ENCODE measurements around the gene SIMC1. TPM values are rescaled to one million over a fixed set of nuclear protein-coding genes. Genes with fewer than 3 reads are reported as not detected.

The SIMC1 gene
- total and polyA plus RNA-seq, 7 donors: 2.0 to 17.0 (median 7.6) TPM

DNA sequence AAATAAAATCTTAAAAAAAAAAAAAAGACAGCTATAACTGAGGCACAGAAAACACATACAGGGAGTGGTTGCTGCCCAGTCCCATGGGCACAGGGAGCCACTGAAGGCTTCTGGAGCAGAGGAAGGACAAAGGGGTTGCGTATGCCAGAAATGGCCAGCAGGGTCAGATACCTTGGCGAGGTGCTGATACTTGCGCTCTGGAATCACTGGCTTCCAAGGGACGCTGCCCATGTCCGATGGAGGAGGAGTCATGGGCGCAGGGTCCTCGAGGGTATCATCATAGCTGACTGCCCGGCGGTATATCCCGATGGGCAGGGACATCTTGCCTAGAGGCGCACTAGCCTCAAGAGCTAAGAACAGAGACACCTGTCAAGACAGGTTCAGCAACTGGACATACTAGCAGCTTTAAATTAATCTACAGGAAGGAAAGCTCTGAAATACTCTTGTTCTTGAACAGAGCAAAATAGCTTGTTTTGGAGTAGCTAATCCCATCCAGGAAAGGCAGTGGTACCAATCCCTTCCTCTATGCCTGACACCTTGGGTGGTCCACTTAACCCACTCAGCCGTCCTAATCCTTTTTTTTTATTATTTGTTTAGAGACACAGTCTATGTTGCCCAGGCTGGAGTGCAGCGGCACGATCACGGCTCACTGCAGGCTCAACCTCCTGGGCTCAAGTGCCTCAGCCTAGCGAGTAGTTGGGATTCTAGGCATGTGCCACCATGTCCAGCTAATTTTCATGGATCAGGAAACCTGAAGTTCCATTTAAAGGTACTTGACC is 117.4 kb downstream of the SIMC1 start:
- 80 to 90% (median 85%) methylated on average over 16 of the region's 16 CpGs for WGBS, 3 donors
- no peak for DNase-seq
- TF ChIP-seq, protein P1, sequence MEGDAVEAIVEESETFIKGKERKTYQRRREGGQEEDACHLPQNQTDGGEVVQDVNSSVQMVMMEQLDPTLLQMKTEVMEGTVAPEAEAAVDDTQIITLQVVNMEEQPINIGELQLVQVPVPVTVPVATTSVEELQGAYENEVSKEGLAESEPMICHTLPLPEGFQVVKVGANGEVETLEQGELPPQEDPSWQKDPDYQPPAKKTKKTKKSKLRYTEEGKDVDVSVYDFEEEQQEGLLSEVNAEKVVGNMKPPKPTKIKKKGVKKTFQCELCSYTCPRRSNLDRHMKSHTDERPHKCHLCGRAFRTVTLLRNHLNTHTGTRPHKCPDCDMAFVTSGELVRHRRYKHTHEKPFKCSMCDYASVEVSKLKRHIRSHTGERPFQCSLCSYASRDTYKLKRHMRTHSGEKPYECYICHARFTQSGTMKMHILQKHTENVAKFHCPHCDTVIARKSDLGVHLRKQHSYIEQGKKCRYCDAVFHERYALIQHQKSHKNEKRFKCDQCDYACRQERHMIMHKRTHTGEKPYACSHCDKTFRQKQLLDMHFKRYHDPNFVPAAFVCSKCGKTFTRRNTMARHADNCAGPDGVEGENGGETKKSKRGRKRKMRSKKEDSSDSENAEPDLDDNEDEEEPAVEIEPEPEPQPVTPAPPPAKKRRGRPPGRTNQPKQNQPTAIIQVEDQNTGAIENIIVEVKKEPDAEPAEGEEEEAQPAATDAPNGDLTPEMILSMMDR (IDR thresholded peaks at IDR 0.05): no peak
- no peak for ATAC-seq
- H3K4me1 ChIP-seq: peaks cover 20% of the 10 kb centered on the region
- no peak overlapping the region for H3K4me3 ChIP-seq
- no peak overlapping the region for H3K27ac ChIP-seq
- peaks cover 4 to 91% of the 10 kb centered on the region in 2 donors for H3K36me3 ChIP-seq (ENCODE audit: insufficient read depth in 1 of 2, low read depth in 1 of 2)
- intact Hi-C loops (cut with DNase I): no loop called here
- H3K9me3 ChIP-seq: no peaks in the 10 kb centered on the region
- H3K27me3 ChIP-seq (ENCODE audit: insufficient read depth in 3 of 3, low read length in 2 of 3): no peaks in the 10 kb centered on the region

DNA sequence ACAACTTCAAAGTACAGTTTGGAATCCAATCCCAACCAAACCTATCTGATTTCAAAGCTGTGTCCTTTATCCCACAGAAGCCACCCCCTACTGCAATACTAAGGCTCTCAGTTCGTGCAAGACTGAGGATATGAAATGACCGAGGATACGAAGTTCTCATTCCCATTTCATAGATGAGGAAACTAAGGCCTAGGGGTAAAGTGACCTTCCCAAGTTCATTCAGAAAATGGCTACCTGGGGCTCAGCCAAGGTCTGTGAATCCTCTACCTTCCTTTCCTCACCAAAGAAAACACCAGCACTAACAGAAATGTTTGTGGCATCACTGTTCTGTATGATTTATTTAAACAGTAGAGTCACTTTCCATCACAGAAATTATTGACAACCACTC is 117.9 kb downstream of the SIMC1 start:
- 57 to 90% (median 72%) methylated on average over 3 of the region's 3 CpGs for WGBS, 3 donors

DNA sequence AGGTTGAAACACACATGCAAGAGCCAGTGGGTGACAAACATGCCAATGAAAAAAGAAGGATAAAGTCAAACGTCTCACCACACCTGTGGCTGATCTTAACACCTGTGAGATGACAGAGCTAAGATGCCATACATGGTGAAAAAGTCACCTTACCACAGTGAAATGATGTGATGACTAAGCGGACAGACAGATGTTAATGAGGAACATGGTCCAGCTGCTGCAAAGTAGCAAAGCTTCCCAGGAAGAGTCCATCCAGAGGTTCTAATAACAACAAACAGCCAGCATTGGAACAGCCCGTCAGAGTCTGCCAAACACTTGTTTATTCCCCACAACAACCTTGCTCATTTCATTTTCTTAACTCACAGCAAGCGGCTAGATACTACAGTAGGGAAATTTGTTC is 121.4 kb downstream of the SIMC1 start:
- ATAC-seq: no peak
- DNase-seq: no peak
- peaks cover under 1 to 50% of the 10 kb centered on the region in 2 donors for H3K36me3 ChIP-seq (ENCODE audit: insufficient read depth in 1 of 2, low read depth in 1 of 2)
- H3K27me3 ChIP-seq (ENCODE audit: insufficient read depth in 3 of 3, low read length in 2 of 3): no peaks in the 10 kb centered on the region
- 44 to 55% (median 50%) methylated on average over 4 of the region's 4 CpGs for WGBS, 3 donors
- TF ChIP-seq, protein P1 (IDR thresholded peaks at IDR 0.05): no peak
- H3K9me3 ChIP-seq: no peaks in the 10 kb centered on the region
- peak overlapping the region; percentile 90 for H3K4me3 ChIP-seq
- intact Hi-C loops (cut with DNase I): loop anchor here in 1 of 2 donors (2.0 kb wide), 1 partner anchor 29 kb away; the partner anchor contains the start of genes HIGD2A and NOP16
- peak overlapping the region; percentile 32 for H3K27ac ChIP-seq
- H3K4me1 ChIP-seq: peaks cover 18% of the 10 kb centered on the region

More for the DNA sequence above, 117.9 kb downstream of the SIMC1 start:
- peaks cover 21% of the 10 kb centered on the region for H3K4me1 ChIP-seq
- H3K27ac ChIP-seq: no peak overlapping the region
- DNase-seq: no peak
- H3K27me3 ChIP-seq (ENCODE audit: insufficient read depth in 3 of 3, low read length in 2 of 3): no peaks in the 10 kb centered on the region
- TF ChIP-seq, protein P1 (IDR thresholded peaks at IDR 0.05): no peak
- no peak for ATAC-seq
- no peaks in the 10 kb centered on the region for H3K9me3 ChIP-seq
- H3K36me3 ChIP-seq (ENCODE audit: insufficient read depth in 1 of 2, low read depth in 1 of 2): peaks cover 4 to 85% of the 10 kb centered on the region in 2 donors
- intact Hi-C loops (cut with DNase I): no loop called here
- H3K4me3 ChIP-seq: no peak overlapping the region

DNA sequence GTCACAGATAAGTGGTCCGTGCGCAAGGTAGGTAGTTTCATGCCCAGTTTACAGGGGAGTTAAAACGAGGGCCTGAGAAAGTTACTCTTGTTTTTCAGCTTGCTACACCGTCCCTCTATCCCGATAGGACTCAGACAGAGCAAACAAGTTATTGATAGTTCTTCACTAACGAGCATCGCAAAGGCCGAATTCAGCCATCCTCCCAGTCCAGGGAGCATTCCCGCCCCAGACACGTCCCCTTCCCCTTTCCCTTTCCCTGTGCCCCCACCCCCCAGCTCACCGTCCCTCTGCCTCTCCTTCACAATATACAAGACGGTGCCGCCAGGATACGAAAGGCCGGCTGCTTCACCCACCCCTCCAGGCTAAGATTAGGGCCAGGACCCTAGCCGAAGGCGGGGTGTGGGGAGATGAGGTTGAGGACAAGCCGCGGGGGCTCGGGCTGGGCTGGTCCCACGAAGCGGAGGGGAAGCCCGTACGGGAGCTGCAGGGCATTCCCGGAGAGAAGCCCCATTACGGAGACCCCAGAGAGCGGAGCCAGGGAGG is 122.7 kb downstream of the SIMC1 start:
- Histone ChIP-seq H3K27ac (peak overlapping the region; percentile 91), H3K4me3 (peak overlapping the region; percentile 90), H3K27me3 (ENCODE audit: insufficient read depth in 3 of 3, low read length in 2 of 3) (no peaks in the 10 kb centered on the region), H3K4me1 (peaks cover 21% of the 10 kb centered on the region), H3K36me3 (ENCODE audit: insufficient read depth in 1 of 2, low read depth in 1 of 2) (peaks cover 0 to 38% of the 10 kb centered on the region in 2 donors), H3K9me3 (no peaks in the 10 kb centered on the region)
- 2% methylated on average over 24 to 27 of the region's 27 CpGs for WGBS, 3 donors
- peak; percentile 7 to 33 (median 19) for ATAC-seq
- no peak for DNase-seq
- intact Hi-C loops (cut with DNase I): loop anchor here in 1 of 2 donors (2.0 kb wide), 1 partner anchor 28 kb away; the partner anchor contains the start of genes HIGD2A and NOP16
- TF ChIP-seq, protein P1 (IDR thresholded peaks at IDR 0.05): no peak
